HepG2 (cell line): ENCODE measurements around the gene SLC35A3. TPM values are rescaled to one million over a fixed set of nuclear protein-coding genes. Genes with fewer than 3 reads are reported as not detected.

Experiments
- ATAC-seq: fragments of 200-7000 bp; cut with Tn5 transposase; 3 replicates; pipeline ENCODE4 v1.9.1; 2020; ENCODE audit warnings: mild to moderate bottlenecking, moderate library complexity
- BruUV-seq: library from RNA; stranded (reverse); fragments of 400-500 nt; replicated peaks from 2 replicates; lab custom pipeline; 2021; lab: Mats Ljungman, UMichigan
- CTCF ChIA-PET: fragments of 300-600 bp; formaldehyde crosslinking; extraction: SDS; loops from one replicate; lab custom pipeline; 2021; ENCODE audit warnings: low total read pairs, inconsistent platforms, low intra/inter-chr PET ratio; lab: Yijun Ruan, JAX
- POLR2A ChIA-PET: fragments of 350-600 bp; sonication (Branson Sonifier 250); formaldehyde crosslinking; loops from one replicate; lab custom pipeline; 2020; ENCODE audit warnings: antibody characterized with exemption, inconsistent platforms; lab: Yijun Ruan, JAX
- DNase-seq: peaks from one replicate; pipeline ENCODE4 v3.0.0-alpha.2; 2015; ENCODE audit warnings: low spot score
- FAIRE-seq: peaks from 3 replicates; lab custom pipeline; 2011; peaks lifted over from hg19 to GRCh38; lab: Jason Lieb, UNC
- H2AFZ ChIP-seq: one replicate; pipeline ENCODE4 v1.6.1; 2011; ENCODE audit warnings: low read length, inconsistent platforms
- H3K27ac ChIP-seq: fragments of 300-600 bp; 3 replicates; pipeline ENCODE4 v1.8.0; 2011; ENCODE audit warnings: mixed run types, mild to moderate bottlenecking, mixed read lengths, low read length, inconsistent platforms; ENCODE audit not compliant: insufficient read depth; ENCODE audit errors: extremely low read length
- H3K27me3 ChIP-seq, 2 experiments: fragments of 200-600 bp in 1 of 2; 2 replicates in 1 of 2; 3 replicates in 1 of 2; pipeline versions ENCODE4 v1.6.0 to v1.8.0; 2011; ENCODE audit warnings: low read length in 2 of 2, mild to moderate bottlenecking in 2 of 2, moderate library complexity in 2 of 2, inconsistent platforms in 1 of 2; ENCODE audit not compliant: insufficient read depth in 2 of 2, control insufficient read depth in 1 of 2
- H3K36me3 ChIP-seq, 2 experiments: fragments of 200-600 bp in 1 of 2; replicated peaks in 1 of 2; 2 replicates in 1 of 2; 3 replicates in 1 of 2; pipeline versions ENCODE4 v1.5.1 to v1.8.0; 2011; ENCODE audit warnings: low read length in 2 of 2, inconsistent platforms in 1 of 2; ENCODE audit not compliant: insufficient read depth in 2 of 2, control insufficient read depth in 1 of 2
- H3K4me1 ChIP-seq: 2 replicates; pipeline ENCODE4 v1.5.1; 2012; ENCODE audit warnings: low read length, inconsistent platforms; ENCODE audit not compliant: insufficient read depth
- H3K4me2 ChIP-seq: 2 replicates; pipeline ENCODE4 v1.6.0; 2011; ENCODE audit warnings: low read depth, low read length, inconsistent platforms
- H3K4me3 ChIP-seq, 3 experiments: fragments of 200-600 bp in 1 of 3; sonication (generic), shearing (Covaris generic) in 1 of 3; replicated peaks in 1 of 3; 2 replicates each; pipeline ENCODE4 v1.5.1; 2011 to 2016; ENCODE audit warnings: low read length in 3 of 3, inconsistent platforms in 2 of 3, low read depth in 2 of 3, mild to moderate bottlenecking in 2 of 3, control low read depth in 1 of 3, mixed read lengths in 1 of 3; ENCODE audit not compliant: insufficient read depth in 1 of 3
- H3K79me2 ChIP-seq: one replicate; pipeline ENCODE4 v1.6.1; 2011; ENCODE audit warnings: low read length, inconsistent platforms; ENCODE audit not compliant: insufficient read depth
- H3K9ac ChIP-seq: 2 replicates; pipeline ENCODE4 v1.6.0; 2011; ENCODE audit warnings: mild to moderate bottlenecking, low read depth, low read length, inconsistent platforms; ENCODE audit not compliant: insufficient read depth
- H3K9me3 ChIP-seq: 2 replicates; pipeline ENCODE4 v1.5.1; 2012; ENCODE audit warnings: mild to moderate bottlenecking, low read length
- H4K20me1 ChIP-seq: 2 replicates; pipeline ENCODE4 v1.6.0; 2011; ENCODE audit warnings: inconsistent platforms, mild to moderate bottlenecking, low read length, moderate library complexity; ENCODE audit not compliant: insufficient read depth
- AGO2 ChIP-seq: fragments of 200-400 bp; formaldehyde crosslinking; optimal IDR thresholded peaks from 2 replicates; pipeline ENCODE3; 2017; ENCODE audit warnings: mild to moderate bottlenecking, low read depth, low read length, moderate library complexity
- DR1 ChIP-seq: sonication (generic); formaldehyde crosslinking; IDR thresholded peaks from 2 replicates; pipeline ENCODE4 v1.8.0; 2021; ENCODE audit warnings: mild to moderate bottlenecking, missing genetic modification reagents, inconsistent platforms
- ELF3 ChIP-seq: IDR thresholded peaks from 2 replicates; pipeline ENCODE4 v1.6.1; 2016; ENCODE audit warnings: missing genetic modification reagents, missing compliant biosample characterization
- ISX ChIP-seq: sonication (generic); formaldehyde crosslinking; conservative IDR thresholded peaks from 2 replicates; pipeline ENCODE4 v1.5.0; 2020; ENCODE audit warnings: missing genetic modification reagents
- JDP2 ChIP-seq: sonication (generic); formaldehyde crosslinking; IDR thresholded peaks from 2 replicates; pipeline ENCODE4 v1.8.1; 2022; ENCODE audit warnings: missing genetic modification reagents, borderline replicate concordance
- KLF12 ChIP-seq: sonication (generic); formaldehyde crosslinking; IDR thresholded peaks from 2 replicates; pipeline ENCODE4 v1.4.0; 2020; ENCODE audit warnings: missing genetic modification reagents, borderline replicate concordance
- NCOA5 ChIP-seq: sonication (generic); formaldehyde crosslinking; IDR thresholded peaks from 2 replicates; pipeline ENCODE4 v1.4.0; 2020; ENCODE audit warnings: missing genetic modification reagents
- RBAK ChIP-seq: sonication (generic); formaldehyde crosslinking; IDR thresholded peaks from 2 replicates; pipeline ENCODE4 v1.5.1; 2020; ENCODE audit warnings: mild to moderate bottlenecking, missing genetic modification reagents
- U2AF1 ChIP-seq: fragments of 200-400 bp; formaldehyde crosslinking; optimal IDR thresholded peaks from 2 replicates; pipeline ENCODE3; 2017; ENCODE audit warnings: mild to moderate bottlenecking, low read depth, low read length
- YEATS4 ChIP-seq: sonication (generic); formaldehyde crosslinking; IDR thresholded peaks from 2 replicates; pipeline ENCODE4 v1.4.0; 2020; ENCODE audit warnings: missing genetic modification reagents, borderline replicate concordance
- ZBTB38 ChIP-seq: sonication (generic); formaldehyde crosslinking; IDR thresholded peaks from 2 replicates; pipeline ENCODE4 v1.5.1; 2020; ENCODE audit warnings: mild to moderate bottlenecking, missing genetic modification reagents
- ZHX2 ChIP-seq, 2 experiments: sonication (generic) in 1 of 2; formaldehyde crosslinking in 1 of 2; IDR thresholded peaks; 2 replicates each; pipeline versions ENCODE4 v1.6.1 to v1.9.0; 2014 to 2022; ENCODE audit warnings: antibody characterized with exemption in 1 of 2, borderline replicate concordance in 1 of 2, inconsistent platforms in 1 of 2, low read depth in 1 of 2, missing genetic modification reagents in 1 of 2
- ZNF138 ChIP-seq: sonication (generic); formaldehyde crosslinking; IDR thresholded peaks from 2 replicates; pipeline ENCODE4 v1.5.0; 2020; ENCODE audit warnings: mild to moderate bottlenecking, low read depth, missing genetic modification reagents
- ZNF3 ChIP-seq: IDR thresholded peaks from 2 replicates; pipeline ENCODE4 v1.7.0; 2017; ENCODE audit warnings: inconsistent platforms
- ZNF570 ChIP-seq: sonication (generic); formaldehyde crosslinking; IDR thresholded peaks from 2 replicates; pipeline ENCODE4 v1.4.0; 2020; ENCODE audit warnings: mild to moderate bottlenecking, missing genetic modification reagents, borderline replicate concordance
- ZNF777 ChIP-seq: sonication (generic); formaldehyde crosslinking; IDR thresholded peaks from 2 replicates; pipeline ENCODE4 v1.4.0; 2020; ENCODE audit warnings: missing genetic modification reagents
- ZNF784 ChIP-seq: sonication (generic); formaldehyde crosslinking; IDR thresholded peaks from 2 replicates; pipeline ENCODE4 v1.5.1; 2020; ENCODE audit warnings: missing genetic modification reagents, mild to moderate bottlenecking, borderline replicate concordance
- WGBS: methylation state at CpG from one replicate; pipeline ENCODE4 v1.1.6; 2017; ENCODE audit warnings: low lambda C conversion rate; 5-methylcytosine and 5-hydroxymethylcytosine counted together
- in situ Hi-C: cut with HindIII; loops from 2 replicates; pipeline ENCODE4 v1.10.0; 2017; ENCODE audit warnings: low pct_unique_long_range_greater_than_20kb; ENCODE audit not compliant: extremely low pct_ligation_motif_present
- intact Hi-C: fragments of 100-400 bp; cut with micrococcal nuclease; formaldehyde crosslinking; loops from one replicate; pipeline ENCODE4 v1.10.0; 2022; ENCODE audit not compliant: unreplicated experiment
- polyA plus RNA-seq, 8 experiments: library from polyadenylated mRNA; depleted of rRNA in 3 of 8; stranded (reverse) in 7 of 8; unstranded in 1 of 8; fragments of >200 nt; fragmentation: Illumina TruSeq in 4 of 8; extraction: Trizol in 4 of 8; gene quantifications; 2 replicates each; pipeline versions ENCODE4 v1.2.1 to v1.2.3, GENCODE V29; 2011 to 2016; ENCODE audit warnings: low read depth in 4 of 8, missing spikeins in 1 of 8, mixed read lengths in 1 of 8; ENCODE audit not compliant: insufficient read depth in 1 of 8
- total RNA-seq, 5 experiments: library from RNA; depleted of rRNA; stranded (reverse); fragments of >200 nt; fragmentation: Illumina TruSeq; extraction: Trizol; gene quantifications; 2 replicates each; pipeline ENCODE4 v1.2.3, GENCODE V29; 2016; ENCODE audit warnings: low read depth in 1 of 5

SLC35A3 gene
- total and polyA plus RNA-seq, 2 of the 13 experiments (the other 11 are each of a cell fraction or from before 2014, with no cell fraction given), result 11.2 to 24.9 TPM

GRCh38 chr1:100038660-100039287 is 69.0 kb downstream of the SLC35A3 start:
- POLR2A ChIA-PET, result interaction anchor here (0.7 to 2.9 kb wide), 7 partner anchors 8 to 69 kb away, joined by 3 to 25 read pairs (median 5); partner anchors contain the start of gene SLC35A3
- no peak for TF ChIP-seq NCOA5 (CRISPR knock-in tag)
- TF ChIP-seq ZNF3 (CRISPR knock-in tag), result 0 out of 2 replicates have a peak, but pooled peaks have one; percentile 10
- TF ChIP-seq KLF12 (CRISPR knock-in tag), result peak; percentile 34; the same call in 1 of the 2 replicates
- TF ChIP-seq YEATS4, result peak; percentile 10; the same call in 1 of the 2 replicates
- TF ChIP-seq DR1 (CRISPR knock-in tag), result no peak
- TF ChIP-seq RBAK (CRISPR knock-in tag), result no peak
- no peak; the same call in 1 of the 2 replicates for TF ChIP-seq ZBTB38 (CRISPR knock-in tag)
- TF ChIP-seq ISX (CRISPR knock-in tag), result peak; percentile 33; the same call in 1 of the 2 replicates
- TF ChIP-seq JDP2 (CRISPR knock-in tag), result no peak
- no peak for TF ChIP-seq ZNF784 (CRISPR knock-in tag)
- no peak for TF ChIP-seq ELF3 (CRISPR knock-in tag)
- TF ChIP-seq ZNF138 (CRISPR knock-in tag), result no peak
- TF ChIP-seq U2AF1, result no peak
- TF ChIP-seq ZHX2 (IDR thresholded peaks at IDR 0.05; ENCODE audit: low read depth), result no peak
- TF ChIP-seq ZHX2 (CRISPR knock-in tag; IDR thresholded peaks at IDR 0.05; ENCODE audit: borderline replicate concordance), result peak; percentile 34; the same call in 1 of the 2 replicates
- TF ChIP-seq AGO2, result peak; percentile 43
- 0 out of 2 replicates have a peak, but pooled peaks have one; percentile 1 for TF ChIP-seq ZNF777 (CRISPR knock-in tag)
- no peak for TF ChIP-seq ZNF570 (CRISPR knock-in tag)

More at GRCh38 chr1:100038660-100039287, 69.0 kb downstream of the SLC35A3 start:
- Histone ChIP-seq H3K27ac (peak overlapping the region; percentile 94), H3K79me2 (peaks cover 83% of the 10 kb centered on the region), H3K4me3 (peak overlapping the region; percentile 91 to 99 (median 97)), H3K36me3 (no peaks in the 10 kb centered on the region), H3K27me3 (no peaks in the 10 kb centered on the region; a peak in 1 of 5 replicates), H3K4me2 (peak overlapping the region; percentile 87), H2AFZ (no peak overlapping the region), H3K9ac (peak overlapping the region; percentile 99), H3K9me3 (no peaks in the 10 kb centered on the region), H3K4me1 (peaks cover 58% of the 10 kb centered on the region), H4K20me1 (peaks cover 28% of the 10 kb centered on the region; the same call in 1 of the 2 replicates)
- CTCF ChIA-PET, result no interaction called here
- FAIRE-seq, result peak; percentile 30
- in situ Hi-C loops, result loop anchor here (5.0 kb wide), 1 partner anchor 231 kb away; no protein-coding TSS in a partner anchor
- ATAC-seq, result peak; percentile 66
- BruUV-seq, result no TSS peak
- DNase-seq, result peak; percentile 35
- intact Hi-C loops, result loop anchor here (1.0 to 10.0 kb wide), 4 partner anchors 68 to 421 kb away; partner anchors contain the start of genes CDC14A, SASS6 and TRMT13
- under 1% methylated on average over 17 of the region's 37 CpGs for WGBS
